Measurements from ENCODE around the gene ZNF670.

ZNF670 gene

GRCh38 chr1:247060771-247061170 is 17.8 kb downstream of the ZNF670 start:
- TF ChIP-seq FOXP2 (optimal IDR thresholded peaks at IDR 0.05; ENCODE audit: borderline replicate concordance, extremely low read depth, extremely low read length, insufficient read depth) (no peak), TAF1 (IDR thresholded peaks at IDR 0.05; ENCODE audit: borderline replicate concordance, insufficient read depth, low read length) (no peak), REST (IDR thresholded peaks at IDR 0.05; ENCODE audit: insufficient read depth in 1 of 2, low read depth in 2 of 2, low read length in 2 of 2) (no peak), POLR2AphosphoS5 (IDR thresholded peaks at IDR 0.05; ENCODE audit: low read depth, low read length) (no peak), SIN3A (IDR thresholded peaks at IDR 0.05; ENCODE audit: borderline replicate concordance, insufficient read depth, low read length) (no peak)

GRCh38 chr1:247056071-247056470 is 22.5 kb downstream of the ZNF670 start:
- TF ChIP-seq FOXP2 (optimal IDR thresholded peaks at IDR 0.05; ENCODE audit: borderline replicate concordance, extremely low read depth, extremely low read length, insufficient read depth) (no peak), REST (IDR thresholded peaks at IDR 0.05; ENCODE audit: insufficient read depth in 1 of 2, low read depth in 2 of 2, low read length in 2 of 2) (no peak), POLR2AphosphoS5 (IDR thresholded peaks at IDR 0.05; ENCODE audit: low read depth, low read length) (no peak), SIN3A (IDR thresholded peaks at IDR 0.05; ENCODE audit: borderline replicate concordance, insufficient read depth, low read length) (no peak), TAF1 (IDR thresholded peaks at IDR 0.05; ENCODE audit: borderline replicate concordance, insufficient read depth, low read length) (no peak)

- no peak for TF ChIP-seq REST (IDR thresholded peaks at IDR 0.05; ENCODE audit: insufficient read depth in 1 of 2, low read depth in 2 of 2, low read length in 2 of 2)
- no peak for TF ChIP-seq SIN3A (IDR thresholded peaks at IDR 0.05; ENCODE audit: borderline replicate concordance, insufficient read depth, low read length)
- no peak for TF ChIP-seq POLR2AphosphoS5 (IDR thresholded peaks at IDR 0.05; ENCODE audit: low read depth, low read length)
- TF ChIP-seq FOXP2 (optimal IDR thresholded peaks at IDR 0.05; ENCODE audit: borderline replicate concordance, extremely low read depth, extremely low read length, insufficient read depth) = no peak
- no peak for TF ChIP-seq TAF1 (IDR thresholded peaks at IDR 0.05; ENCODE audit: borderline replicate concordance, insufficient read depth, low read length)
Measured at GRCh38 chr1:247054992-247055415, 23.6 kb downstream of the ZNF670 start.

GRCh38 chr1:247047702-247048101 is 30.9 kb downstream of the ZNF670 start:
- TF ChIP-seq POLR2AphosphoS5 (IDR thresholded peaks at IDR 0.05; ENCODE audit: low read depth, low read length) (no peak), REST (IDR thresholded peaks at IDR 0.05; ENCODE audit: insufficient read depth in 1 of 2, low read depth in 2 of 2, low read length in 2 of 2) (no peak), TAF1 (IDR thresholded peaks at IDR 0.05; ENCODE audit: borderline replicate concordance, insufficient read depth, low read length) (no peak), FOXP2 (optimal IDR thresholded peaks at IDR 0.05; ENCODE audit: borderline replicate concordance, extremely low read depth, extremely low read length, insufficient read depth) (no peak), SIN3A (IDR thresholded peaks at IDR 0.05; ENCODE audit: borderline replicate concordance, insufficient read depth, low read length) (no peak)

- TF ChIP-seq SIN3A (IDR thresholded peaks at IDR 0.05; ENCODE audit: borderline replicate concordance, insufficient read depth, low read length) = no peak
- TF ChIP-seq REST (IDR thresholded peaks at IDR 0.05; ENCODE audit: insufficient read depth in 1 of 2, low read depth in 2 of 2, low read length in 2 of 2) = no peak
- no peak for TF ChIP-seq FOXP2 (optimal IDR thresholded peaks at IDR 0.05; ENCODE audit: borderline replicate concordance, extremely low read depth, extremely low read length, insufficient read depth)
- no peak for TF ChIP-seq POLR2AphosphoS5 (IDR thresholded peaks at IDR 0.05; ENCODE audit: low read depth, low read length)
- no peak for TF ChIP-seq TAF1 (IDR thresholded peaks at IDR 0.05; ENCODE audit: borderline replicate concordance, insufficient read depth, low read length)
Measured at GRCh38 chr1:247047260-247047659, 31.4 kb downstream of the ZNF670 start.
